A673 (cell line): Measurements from ENCODE around the gene GPR153. TPM values are rescaled to one million over a fixed set of nuclear protein-coding genes. Genes with fewer than 3 reads are reported as not detected.

Experiments used
- BruUV-seq: library from RNA; stranded (reverse); fragments of 400-500 nt; replicated peaks from 2 replicates; lab custom pipeline; 2021; lab: Mats Ljungman, UMichigan
- CTCF ChIA-PET: fragments of 300-600 bp; sonication (Branson Sonifier 250); formaldehyde crosslinking; loops from one replicate; lab custom pipeline; 2022; ENCODE audit warnings: antibody characterized with exemption; lab: Charles Lee
- POLR2A ChIA-PET: fragments of 300-600 bp; sonication (Branson Sonifier 250); formaldehyde crosslinking; loops from one replicate; lab custom pipeline; 2022; ENCODE audit warnings: antibody characterized with exemption; ENCODE audit not compliant: low non-redundant PET; lab: Charles Lee
- DNase-seq: peaks from one replicate; pipeline ENCODE4 v3.0.0-alpha.2; 2015; ENCODE audit warnings: low spot score
- H3K27ac ChIP-seq: fragments of 200-600 bp; sonication (generic); 2 replicates; pipeline ENCODE4 v1.5.1; 2016; ENCODE audit warnings: mixed run types, low read depth, mild to moderate bottlenecking, mixed read lengths, antibody characterized with exemption, low read length; ENCODE audit not compliant: poor library complexity, severe bottlenecking
- H3K27me3 ChIP-seq: fragments of 200-600 bp; sonication (generic); replicated peaks from 2 replicates; pipeline ENCODE4 v1.6.1; 2017; ENCODE audit warnings: mixed run types, low read depth, mild to moderate bottlenecking, mixed read lengths, antibody characterized with exemption, low read length; ENCODE audit not compliant: insufficient read depth, poor library complexity
- H3K36me3 ChIP-seq: fragments of 200-600 bp; sonication (generic); 2 replicates; pipeline ENCODE4 v1.6.1; 2016; ENCODE audit warnings: mixed run types, mild to moderate bottlenecking, mixed read lengths, antibody characterized with exemption, low read length; ENCODE audit not compliant: insufficient read depth, poor library complexity, severe bottlenecking
- H3K4me1 ChIP-seq: fragments of 200-600 bp; sonication (generic); 2 replicates; pipeline ENCODE4 v1.6.1; 2017; ENCODE audit warnings: mixed run types, mild to moderate bottlenecking, mixed read lengths, antibody characterized with exemption, low read length; ENCODE audit not compliant: insufficient read depth, poor library complexity, severe bottlenecking
- H3K4me3 ChIP-seq: fragments of 200-600 bp; sonication (generic); 2 replicates; pipeline ENCODE4 v1.5.1; 2016; ENCODE audit warnings: low read depth, mixed run types, mild to moderate bottlenecking, mixed read lengths, low read length; ENCODE audit not compliant: poor library complexity, severe bottlenecking
- H3K9me3 ChIP-seq: fragments of 200-600 bp; sonication (generic); 2 replicates; pipeline ENCODE4 v1.6.1; 2016; ENCODE audit warnings: mixed run types, low read depth, mild to moderate bottlenecking, mixed read lengths, antibody characterized with exemption, low read length; ENCODE audit not compliant: poor library complexity, severe bottlenecking
- CTCF ChIP-seq: fragments of 300-800, 200-600 bp; sonication (generic); conservative IDR thresholded peaks from 2 replicates; pipeline ENCODE4 v1.5.1; 2017; ENCODE audit warnings: low read depth, mild to moderate bottlenecking, antibody characterized with exemption, low read length, moderate library complexity, mixed read lengths
- EZH2 ChIP-seq: fragments of 200-600 bp; sonication (generic); IDR thresholded peaks from 2 replicates; pipeline ENCODE4 v1.6.1; 2017; ENCODE audit warnings: borderline replicate concordance, low read depth, mild to moderate bottlenecking, mixed read lengths, antibody characterized with exemption, low read length; ENCODE audit not compliant: poor library complexity, severe bottlenecking
- intact Hi-C: fragments of 100-400 bp; cut with micrococcal nuclease; formaldehyde crosslinking; loops from one replicate; pipeline ENCODE4 v1.10.0; 2022; ENCODE audit not compliant: unreplicated experiment
- total RNA-seq: library from RNA; stranded (reverse); gene quantifications from 2 replicates; pipeline ENCODE4 v1.2.3, GENCODE V29; 2021

Gene GPR153
- total RNA-seq, 1 experiment from 2014 or later, result 8.4 TPM

DNA sequence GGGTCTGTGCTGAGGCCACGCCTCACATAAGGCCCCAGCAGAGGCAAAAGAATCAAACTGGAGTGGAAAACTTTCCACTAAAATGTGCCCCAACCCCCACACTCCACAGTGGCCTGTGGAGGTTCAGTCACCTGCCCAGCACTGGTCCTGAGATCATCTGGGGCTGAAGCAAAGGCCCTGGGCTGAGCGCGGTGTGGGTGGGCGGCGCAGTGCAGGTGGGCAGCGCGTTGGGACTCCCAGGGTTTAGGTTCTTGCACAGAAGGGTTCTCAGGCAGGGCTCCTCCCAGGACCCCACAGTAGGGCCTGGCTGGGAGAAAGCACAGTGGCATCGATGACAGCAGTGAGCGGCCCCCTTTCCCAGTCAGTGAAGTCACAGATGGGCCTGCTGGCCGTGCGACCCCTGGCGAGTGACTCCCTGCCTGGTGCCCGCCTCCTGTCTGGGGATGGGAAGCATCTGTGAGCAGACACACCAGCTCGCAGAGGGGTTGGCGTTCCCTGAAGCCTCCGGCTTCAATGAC, 13.8 kb upstream of the GPR153 start:
- H3K9me3 ChIP-seq, result no peaks in the 10 kb centered on the region
- no peak for DNase-seq
- intact Hi-C loops, result no loop called here
- peaks cover 55% of the 10 kb centered on the region for H3K4me1 ChIP-seq
- peak overlapping the region; percentile 54 for H3K27ac ChIP-seq
- no peaks in the 10 kb centered on the region for H3K36me3 ChIP-seq
- H3K4me3 ChIP-seq, result no peak overlapping the region
- ChIA-PET POLR2A (no interaction called here), CTCF (no interaction called here)
- TF ChIP-seq CTCF, result no peak
- TF ChIP-seq EZH2, result no peak
- BruUV-seq, result no TSS peak
- no peaks in the 10 kb centered on the region for H3K27me3 ChIP-seq

GRCh38 chr1:6274102-6274501, 13.2 kb upstream of the GPR153 start:
- POLR2A ChIA-PET, result no interaction called here
- H3K36me3 ChIP-seq, result no peaks in the 10 kb centered on the region
- H3K9me3 ChIP-seq, result no peaks in the 10 kb centered on the region
- H3K27ac ChIP-seq, result peak overlapping the region; percentile 21
- TF ChIP-seq CTCF, result no peak
- no peak for TF ChIP-seq EZH2
- no peaks in the 10 kb centered on the region for H3K27me3 ChIP-seq
- CTCF ChIA-PET, result no interaction called here
- H3K4me1 ChIP-seq, result peaks cover 59% of the 10 kb centered on the region
- intact Hi-C loops, result no loop called here
- no TSS peak for BruUV-seq
- H3K4me3 ChIP-seq, result no peak overlapping the region
- DNase-seq, result no peak

DNA sequence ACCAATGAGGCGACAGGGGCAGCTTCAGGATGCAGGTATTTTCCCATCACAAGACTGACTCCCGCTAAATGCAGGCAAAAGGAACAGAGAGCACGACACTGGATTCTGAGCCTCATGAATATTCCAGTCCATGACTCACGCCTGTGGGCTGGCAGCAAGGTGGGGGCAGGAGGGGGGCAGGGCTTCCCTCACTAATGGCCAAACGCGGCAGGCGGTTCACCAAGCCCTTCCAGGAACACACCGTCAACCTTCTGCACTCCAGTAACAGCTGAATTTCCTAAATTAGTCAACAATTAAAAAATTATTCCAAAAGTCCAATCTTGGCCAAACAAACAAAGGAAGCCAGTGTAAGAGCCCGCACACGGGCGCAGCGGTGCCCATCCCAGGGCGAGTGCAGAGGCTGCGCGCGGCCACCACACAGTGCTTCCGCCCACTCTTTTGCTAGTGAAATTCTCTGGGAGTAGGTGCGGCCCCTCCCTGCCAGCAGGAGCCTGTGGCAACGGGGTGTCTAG, 12.5 kb upstream of the GPR153 start:
- no peak overlapping the region for H3K4me3 ChIP-seq
- intact Hi-C loops, result no loop called here
- no TSS peak for BruUV-seq
- peak overlapping the region; percentile 21 for H3K27ac ChIP-seq
- no peaks in the 10 kb centered on the region for H3K27me3 ChIP-seq
- POLR2A ChIA-PET, result no interaction called here
- H3K9me3 ChIP-seq, result no peaks in the 10 kb centered on the region
- CTCF ChIA-PET, result no interaction called here
- peak; percentile 85 for DNase-seq
- peaks cover 59% of the 10 kb centered on the region for H3K4me1 ChIP-seq
- no peaks in the 10 kb centered on the region for H3K36me3 ChIP-seq
- TF ChIP-seq CTCF (no peak), EZH2 (no peak)
